ENCODE data around the gene SDC1. TPM values are rescaled to one million over a fixed set of nuclear protein-coding genes. Genes with fewer than 3 reads are reported as not detected.

Gene SDC1
- total RNA-seq, 1 donor from 2014 or later = 85.4 TPM

DNA sequence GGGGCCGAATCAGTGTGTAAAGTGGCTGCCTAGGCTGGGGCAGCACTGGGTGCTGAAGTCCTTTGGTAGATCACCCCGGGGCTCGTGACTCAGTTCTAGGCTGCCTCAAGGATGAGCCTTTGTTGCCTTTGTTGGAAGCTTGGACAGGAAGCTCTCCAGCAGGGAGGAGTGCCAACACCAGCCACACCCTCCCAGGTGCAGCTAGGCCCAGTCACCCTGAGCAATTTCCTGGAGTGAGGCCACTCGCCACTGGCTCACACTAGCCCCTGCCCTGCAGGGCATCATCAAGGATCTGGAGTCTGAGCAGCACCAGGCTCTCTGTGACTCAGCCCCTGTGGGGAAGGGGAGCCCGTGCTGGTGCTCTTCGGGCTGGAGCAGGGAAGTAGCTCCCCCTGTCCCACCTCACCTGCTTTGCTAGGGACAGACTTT, 6.7 kb upstream of the SDC1 start:
- H3K4me3 Mint-ChIP-seq = no peak overlapping the region
- H3K4me1 Mint-ChIP-seq = peaks cover 2% of the 10 kb centered on the region
- no peaks in the 10 kb centered on the region for H3K36me3 Mint-ChIP-seq (ENCODE audit: low read depth)
- TF ChIP-seq, protein P1, sequence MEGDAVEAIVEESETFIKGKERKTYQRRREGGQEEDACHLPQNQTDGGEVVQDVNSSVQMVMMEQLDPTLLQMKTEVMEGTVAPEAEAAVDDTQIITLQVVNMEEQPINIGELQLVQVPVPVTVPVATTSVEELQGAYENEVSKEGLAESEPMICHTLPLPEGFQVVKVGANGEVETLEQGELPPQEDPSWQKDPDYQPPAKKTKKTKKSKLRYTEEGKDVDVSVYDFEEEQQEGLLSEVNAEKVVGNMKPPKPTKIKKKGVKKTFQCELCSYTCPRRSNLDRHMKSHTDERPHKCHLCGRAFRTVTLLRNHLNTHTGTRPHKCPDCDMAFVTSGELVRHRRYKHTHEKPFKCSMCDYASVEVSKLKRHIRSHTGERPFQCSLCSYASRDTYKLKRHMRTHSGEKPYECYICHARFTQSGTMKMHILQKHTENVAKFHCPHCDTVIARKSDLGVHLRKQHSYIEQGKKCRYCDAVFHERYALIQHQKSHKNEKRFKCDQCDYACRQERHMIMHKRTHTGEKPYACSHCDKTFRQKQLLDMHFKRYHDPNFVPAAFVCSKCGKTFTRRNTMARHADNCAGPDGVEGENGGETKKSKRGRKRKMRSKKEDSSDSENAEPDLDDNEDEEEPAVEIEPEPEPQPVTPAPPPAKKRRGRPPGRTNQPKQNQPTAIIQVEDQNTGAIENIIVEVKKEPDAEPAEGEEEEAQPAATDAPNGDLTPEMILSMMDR (conservative IDR thresholded peaks at IDR 0.05) = no peak
- H3K9me3 Mint-ChIP-seq = no peaks in the 10 kb centered on the region
- no peaks in the 10 kb centered on the region for H3K27me3 Mint-ChIP-seq (ENCODE audit: low read depth)
- DNase-seq (ENCODE audit: low read depth, low spot score) = no peak
- H3K27ac Mint-ChIP-seq (ENCODE audit: unreplicated experiment) = no peak overlapping the region

DNA sequence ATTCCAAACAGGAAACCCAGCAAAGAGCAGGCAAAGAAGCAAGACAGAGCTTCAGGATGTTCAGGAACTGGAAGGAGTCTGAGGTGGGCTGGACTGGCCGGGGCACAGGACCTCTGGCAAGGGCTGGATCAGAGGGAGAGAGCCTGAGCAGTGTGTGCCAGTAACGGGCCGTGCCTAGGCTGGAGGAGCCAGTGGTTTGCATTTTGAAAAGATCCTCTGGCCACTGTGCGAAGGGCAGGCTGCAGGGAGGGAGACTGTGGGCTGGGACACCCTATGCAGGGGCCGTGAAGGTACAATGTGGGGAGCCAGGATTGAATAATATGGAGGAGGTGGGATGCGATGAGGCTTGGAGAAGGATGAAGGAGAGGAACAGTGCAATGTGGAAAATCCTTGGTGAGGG, 6.2 kb upstream of the SDC1 start:
- no peaks in the 10 kb centered on the region for H3K4me1 Mint-ChIP-seq
- no peaks in the 10 kb centered on the region for H3K27me3 Mint-ChIP-seq (ENCODE audit: low read depth)
- no peak overlapping the region for H3K27ac Mint-ChIP-seq (ENCODE audit: unreplicated experiment)
- no peaks in the 10 kb centered on the region for H3K36me3 Mint-ChIP-seq (ENCODE audit: low read depth)
- H3K4me3 Mint-ChIP-seq = no peak overlapping the region
- H3K9me3 Mint-ChIP-seq = no peaks in the 10 kb centered on the region
- TF ChIP-seq, protein P1 (conservative IDR thresholded peaks at IDR 0.05) = no peak
- no peak for DNase-seq (ENCODE audit: low read depth, low spot score)

DNA sequence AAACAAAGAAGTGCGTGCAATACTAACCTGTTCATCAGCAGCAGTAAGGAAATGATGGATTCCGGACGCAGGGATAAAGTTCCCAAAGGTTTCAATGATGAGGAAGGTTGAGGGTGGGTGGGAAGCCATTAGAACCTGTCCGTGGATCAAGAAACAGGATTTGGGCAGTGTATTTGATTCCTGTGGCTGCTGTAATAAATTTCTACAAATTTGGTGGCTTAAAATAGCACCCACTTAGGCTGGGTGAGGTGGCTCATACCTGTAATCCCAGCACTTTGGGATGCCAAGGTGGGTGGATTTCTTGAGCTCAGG, 5.1 kb upstream of the SDC1 start:
- TF ChIP-seq, protein P1 (conservative IDR thresholded peaks at IDR 0.05) = no peak
- peaks cover 6% of the 10 kb centered on the region for H3K4me1 Mint-ChIP-seq
- no peaks in the 10 kb centered on the region for H3K27me3 Mint-ChIP-seq (ENCODE audit: low read depth)
- no peak for DNase-seq (ENCODE audit: low read depth, low spot score)
- H3K27ac Mint-ChIP-seq (ENCODE audit: unreplicated experiment) = no peak overlapping the region
- no peaks in the 10 kb centered on the region for H3K9me3 Mint-ChIP-seq
- H3K36me3 Mint-ChIP-seq (ENCODE audit: low read depth) = no peaks in the 10 kb centered on the region
- no peak overlapping the region for H3K4me3 Mint-ChIP-seq

- Mint-ChIP-seq H3K27me3 (ENCODE audit: low read depth) (no peaks in the 10 kb centered on the region), H3K4me1 (peaks cover 6% of the 10 kb centered on the region), H3K4me3 (no peak overlapping the region), H3K9me3 (no peaks in the 10 kb centered on the region), H3K36me3 (ENCODE audit: low read depth) (no peaks in the 10 kb centered on the region), H3K27ac (ENCODE audit: unreplicated experiment) (no peak overlapping the region)
- TF ChIP-seq, protein P1 (conservative IDR thresholded peaks at IDR 0.05) = no peak
- no peak for DNase-seq (ENCODE audit: low read depth, low spot score)
Observed at GRCh38 chr2:20229322-20230113, 4.6 kb upstream of the SDC1 start.

GRCh38 chr2:20227894-20228505, 3.1 kb upstream of the SDC1 start:
- Mint-ChIP-seq H3K36me3 (ENCODE audit: low read depth) (no peaks in the 10 kb centered on the region), H3K4me3 (peak overlapping the region; percentile 64), H3K4me1 (peaks cover 9% of the 10 kb centered on the region), H3K27ac (ENCODE audit: unreplicated experiment) (no peak overlapping the region), H3K27me3 (ENCODE audit: low read depth) (no peaks in the 10 kb centered on the region), H3K9me3 (no peaks in the 10 kb centered on the region)
- DNase-seq (ENCODE audit: low read depth, low spot score) = no peak
- TF ChIP-seq, protein P1 (conservative IDR thresholded peaks at IDR 0.05) = no peak
